CD4-positive, alpha-beta memory T cell (primary cell): ENCODE data around the gene SLC66A3. TPM values are rescaled to one million over a fixed set of nuclear protein-coding genes. Genes with fewer than 3 reads are reported as not detected.
A peak's percentile ranks its signal among the peaks of the same experiment; 100 is the strongest.

Experiments
- CTCF ChIA-PET: fragments of 350-600 bp; sonication (Branson Sonifier 250); formaldehyde crosslinking; loops from one replicate; lab custom pipeline; 2021; ENCODE audit warnings: inconsistent platforms; ENCODE audit not compliant: partially characterized antibody; lab: Charles Lee
- POLR2A ChIA-PET: fragments of 350-600 bp; sonication (Branson Sonifier 250); formaldehyde crosslinking; loops from one replicate; lab custom pipeline; 2021; ENCODE audit not compliant: partially characterized antibody; lab: Charles Lee
- DNase-seq, 5 donors: peaks; one replicate each; pipeline versions ENCODE4 v3.0.0 to v3.0.0-alpha.2; 2020 to 2022; ENCODE audit warnings: mixed read lengths in 1 of 5
- H3K27ac ChIP-seq: one replicate; pipeline ENCODE4 v1.7.0; 2013; ENCODE audit warnings: low read depth, low read length
- H3K27me3 ChIP-seq: 2 replicates; pipeline ENCODE4 v1.7.0; 2013; ENCODE audit warnings: mild to moderate bottlenecking, low read length, moderate library complexity; ENCODE audit not compliant: insufficient read depth
- H3K36me3 ChIP-seq: 2 replicates; pipeline ENCODE4 v1.7.0; 2013; ENCODE audit warnings: mild to moderate bottlenecking, low read length, moderate library complexity; ENCODE audit not compliant: insufficient read depth
- H3K4me1 ChIP-seq: 2 replicates; pipeline ENCODE4 v1.7.0; 2013; ENCODE audit warnings: mild to moderate bottlenecking, low read length, moderate library complexity; ENCODE audit not compliant: insufficient read depth
- H3K4me3 ChIP-seq, 2 donors: one replicate each; pipeline ENCODE4 v1.7.0; 2013; ENCODE audit warnings: low read length in 2 of 2, mild to moderate bottlenecking in 1 of 2
- H3K9me3 ChIP-seq, 2 donors: one replicate each; pipeline ENCODE4 v1.7.0; 2013; ENCODE audit warnings: low read length in 2 of 2, control low read depth in 1 of 2; ENCODE audit not compliant: control insufficient read depth in 1 of 2
- H3K27ac Mint-ChIP-seq, 7 donors: one replicate each; pipeline ENCODE4 v1.8.0; 2020 to 2021; ENCODE audit warnings: mixed read lengths in 7 of 7, mild to moderate bottlenecking in 6 of 7, inconsistent platforms in 3 of 7, moderate library complexity in 3 of 7
- H3K27me3 Mint-ChIP-seq, 2 donors: one replicate each; pipeline ENCODE4 v1.8.0; 2020 to 2021; ENCODE audit warnings: mixed read lengths in 2 of 2
- H3K36me3 Mint-ChIP-seq, 2 donors: one replicate each; pipeline ENCODE4 v1.8.0; 2020 to 2021; ENCODE audit warnings: mixed read lengths in 2 of 2, inconsistent platforms in 1 of 2, mild to moderate bottlenecking in 1 of 2
- H3K4me1 Mint-ChIP-seq, 4 donors: one replicate each; pipeline ENCODE4 v1.8.0; 2020 to 2021; ENCODE audit warnings: mixed read lengths in 4 of 4, mild to moderate bottlenecking in 1 of 4
- H3K4me3 Mint-ChIP-seq, 8 donors: one replicate each; pipeline ENCODE4 v1.8.0; 2020 to 2021; ENCODE audit warnings: mixed read lengths in 8 of 8, mild to moderate bottlenecking in 7 of 8, moderate library complexity in 6 of 8, inconsistent platforms in 3 of 8
- H3K9me3 Mint-ChIP-seq, 8 donors: one replicate each; pipeline ENCODE4 v1.8.0; 2020 to 2021; ENCODE audit warnings: mixed read lengths in 8 of 8, mild to moderate bottlenecking in 5 of 8, inconsistent platforms in 3 of 8, moderate library complexity in 1 of 8
- intact Hi-C: fragments of 100-400 bp; cut with micrococcal nuclease; formaldehyde crosslinking; loops from one replicate; pipeline ENCODE4 v1.15.1; 2023
- polyA plus RNA-seq, 2 donors: library from polyadenylated mRNA; unstranded; fragments of 300-500 nt; fragmentation: Illumina TruSeq; gene quantifications; one replicate each; pipeline ENCODE4 v1.2.3, GENCODE V29; 2021
- total RNA-seq, 2 experiments: library from RNA; stranded (reverse); gene quantifications; one replicate each; pipeline ENCODE4 v1.2.3, GENCODE V29; 2021

Gene SLC66A3
- total and polyA plus RNA-seq, 4 experiments from 2014 or later, result 27.9 to 110 (median 57.8) TPM

GRCh38 chr2:11121823-11122155 lies 33.5 kb upstream of the SLC66A3 start:
- Histone ChIP-seq H3K27me3 (no peaks in the 10 kb centered on the region), H3K36me3 (no peaks in the 10 kb centered on the region), H3K27ac (no peak overlapping the region), H3K9me3 (no peaks in the 10 kb centered on the region), H3K4me1 (peaks cover 8% of the 10 kb centered on the region), H3K4me3 (no peak overlapping the region)
- intact Hi-C loops, result no loop called here
- H3K36me3 Mint-ChIP-seq, result no peaks in the 10 kb centered on the region
- peaks cover 0 to 1% (median 0%) of the 10 kb centered on the region in 8 donors for H3K9me3 Mint-ChIP-seq
- peaks cover 3 to 10% (median 8%) of the 10 kb centered on the region in 4 donors for H3K4me1 Mint-ChIP-seq
- CTCF ChIA-PET, result interaction anchor here (0.7 to 2.3 kb wide), 4 partner anchors 8 to 286 kb away, joined by 3 to 11 read pairs (median 6); a partner anchor contains a TSS
- H3K27ac Mint-ChIP-seq, result no peak overlapping the region
- POLR2A ChIA-PET, result no interaction called here
- no peaks in the 10 kb centered on the region for H3K27me3 Mint-ChIP-seq
- no peak overlapping the region for H3K4me3 Mint-ChIP-seq
- DNase-seq, result no peak

- no peaks in the 10 kb centered on the region for H3K36me3 ChIP-seq
- H3K4me3 ChIP-seq, result no peak overlapping the region
- no peak for DNase-seq
- intact Hi-C loops, result no loop called here
- Mint-ChIP-seq H3K36me3 (no peaks in the 10 kb centered on the region), H3K4me3 (no peak overlapping the region), H3K27me3 (no peaks in the 10 kb centered on the region), H3K27ac (no peak overlapping the region), H3K4me1 (peaks cover 3 to 10% (median 8%) of the 10 kb centered on the region in 4 donors), H3K9me3 (peaks cover 0 to 1% (median 0%) of the 10 kb centered on the region in 8 donors)
- no peaks in the 10 kb centered on the region for H3K9me3 ChIP-seq
- no peak overlapping the region for H3K27ac ChIP-seq
- H3K4me1 ChIP-seq, result peaks cover 8% of the 10 kb centered on the region
- CTCF ChIA-PET, result interaction anchor here (0.7 to 2.3 kb wide), 2 partner anchors 10 to 287 kb away, joined by 3 to 10 read pairs; a partner anchor contains a TSS
- H3K27me3 ChIP-seq, result no peaks in the 10 kb centered on the region
- POLR2A ChIA-PET, result no interaction called here
Observed at GRCh38 chr2:11122380-11122779, 32.9 kb upstream of the SLC66A3 start.

- no peaks in the 10 kb centered on the region for H3K27me3 ChIP-seq
- POLR2A ChIA-PET, result interaction anchor here (1.4 kb wide), 1 partner anchor 10 kb away, joined by 3 read pairs; a partner anchor contains a TSS
- H3K9me3 Mint-ChIP-seq, result peaks cover 0 to 1% (median 0%) of the 10 kb centered on the region in 8 donors
- no peak overlapping the region for H3K4me3 ChIP-seq
- intact Hi-C loops, result no loop called here
- H3K27ac ChIP-seq, result no peak overlapping the region
- no peaks in the 10 kb centered on the region for H3K9me3 ChIP-seq
- no peaks in the 10 kb centered on the region for H3K27me3 Mint-ChIP-seq
- peaks cover 15% of the 10 kb centered on the region for H3K4me1 ChIP-seq
- CTCF ChIA-PET, result interaction anchor here (0.9 to 3.3 kb wide), 6 partner anchors 10 to 292 kb away, joined by 3 to 51 read pairs (median 15); a partner anchor contains a TSS
- H3K4me1 Mint-ChIP-seq, result peaks cover 8 to 16% (median 15%) of the 10 kb centered on the region in 4 donors
- no peaks in the 10 kb centered on the region for H3K36me3 Mint-ChIP-seq
- H3K36me3 ChIP-seq, result no peaks in the 10 kb centered on the region
- DNase-seq, result no peak
- H3K27ac Mint-ChIP-seq, result no peak overlapping the region
- H3K4me3 Mint-ChIP-seq, result no peak overlapping the region
Observed at GRCh38 chr2:11123001-11123809, 32.1 kb upstream of the SLC66A3 start.

- Histone ChIP-seq H3K36me3 (no peaks in the 10 kb centered on the region), H3K4me3 (no peak overlapping the region), H3K4me1 (peaks cover 21% of the 10 kb centered on the region), H3K27ac (no peak overlapping the region), H3K27me3 (no peaks in the 10 kb centered on the region), H3K9me3 (no peaks in the 10 kb centered on the region)
- peak overlapping the region in 3 of 7 donors; percentile 27 to 68 (median 51) for H3K27ac Mint-ChIP-seq
- CTCF ChIA-PET, result interaction anchor here (0.7 to 3.3 kb wide), 10 partner anchors 9 to 300 kb away, joined by 3 to 51 read pairs (median 4); a partner anchor contains a TSS
- H3K36me3 Mint-ChIP-seq, result no peaks in the 10 kb centered on the region
- DNase-seq, result peak; percentile 53 to 67 (median 58)
- intact Hi-C loops, result no loop called here
- no peaks in the 10 kb centered on the region for H3K27me3 Mint-ChIP-seq
- no peak overlapping the region for H3K4me3 Mint-ChIP-seq
- peaks cover 0 to 1% (median 0%) of the 10 kb centered on the region in 8 donors for H3K9me3 Mint-ChIP-seq
- H3K4me1 Mint-ChIP-seq, result peaks cover 8 to 22% (median 20%) of the 10 kb centered on the region in 4 donors
- POLR2A ChIA-PET, result interaction anchor here (0.6 to 1.5 kb wide), 4 partner anchors 9 to 434 kb away, joined by 3 to 4 read pairs (median 3); partner anchors contain the start of gene NOL10
Observed at GRCh38 chr2:11123856-11124759, 31.2 kb upstream of the SLC66A3 start.

- Mint-ChIP-seq H3K36me3 (no peaks in the 10 kb centered on the region), H3K27me3 (no peaks in the 10 kb centered on the region), H3K4me3 (no peak overlapping the region), H3K27ac (peak overlapping the region in 2 of 7 donors; percentile 27 to 51), H3K4me1 (peaks cover 8 to 27% (median 23%) of the 10 kb centered on the region in 4 donors), H3K9me3 (peaks cover 0 to 1% (median 0%) of the 10 kb centered on the region in 8 donors)
- no peak for DNase-seq
- peaks cover 21% of the 10 kb centered on the region for H3K4me1 ChIP-seq
- H3K9me3 ChIP-seq, result no peaks in the 10 kb centered on the region
- ChIA-PET POLR2A (interaction anchor here (0.6 to 1.5 kb wide), 4 partner anchors 8 to 435 kb away, joined by 3 to 4 read pairs (median 3); partner anchors contain the start of gene NOL10), CTCF (interaction anchor here (0.8 to 3.3 kb wide), 8 partner anchors 8 to 300 kb away, joined by 3 to 51 read pairs (median 8); a partner anchor contains a TSS)
- no peaks in the 10 kb centered on the region for H3K27me3 ChIP-seq
- H3K4me3 ChIP-seq, result no peak overlapping the region
- H3K27ac ChIP-seq, result no peak overlapping the region
- intact Hi-C loops, result no loop called here
- H3K36me3 ChIP-seq, result no peaks in the 10 kb centered on the region
Observed at GRCh38 chr2:11124760-11125068, 30.6 kb upstream of the SLC66A3 start.

- H3K36me3 Mint-ChIP-seq, result no peaks in the 10 kb centered on the region
- Histone ChIP-seq H3K4me1 (peaks cover 47% of the 10 kb centered on the region), H3K27me3 (no peaks in the 10 kb centered on the region), H3K4me3 (no peak overlapping the region), H3K36me3 (no peaks in the 10 kb centered on the region), H3K9me3 (no peaks in the 10 kb centered on the region), H3K27ac (no peak overlapping the region)
- ChIA-PET CTCF (interaction anchor here (2.1 to 8.0 kb wide), 2 partner anchors 294 to 455 kb away, joined by 4 to 228 read pairs; no protein-coding TSS in a partner anchor), POLR2A (no interaction called here)
- intact Hi-C loops, result no loop called here
- H3K9me3 Mint-ChIP-seq, result no peaks in the 10 kb centered on the region
- no peak overlapping the region for H3K4me3 Mint-ChIP-seq
- peak overlapping the region in 6 of 7 donors; percentile 45 to 84 (median 68) for H3K27ac Mint-ChIP-seq
- no peak for DNase-seq
- no peaks in the 10 kb centered on the region for H3K27me3 Mint-ChIP-seq
- H3K4me1 Mint-ChIP-seq, result peaks cover 14 to 52% (median 40%) of the 10 kb centered on the region in 4 donors
Observed at GRCh38 chr2:11127761-11128160, 27.5 kb upstream of the SLC66A3 start.
